Omental fat pad (tissue), 4 donors: ENCODE results near the gene UBR4. TPM values are rescaled to one million over a fixed set of nuclear protein-coding genes. Genes with fewer than 3 reads are reported as not detected.

ENCODE experiments used
- ATAC-seq: fragments of 150-250 bp; one replicate; pipeline ENCODE4 v1.9.1; 2016; ENCODE audit warnings: mild to moderate bottlenecking, moderate library complexity; ENCODE audit not compliant: low FRiP score
- DNase-seq: peaks from one replicate; pipeline ENCODE4 v3.0.0-alpha.2; 2019; ENCODE audit warnings: low spot score
- CTCF ChIP-seq, 3 donors: fragments of 450-650 bp; IDR thresholded peaks; one replicate each; pipeline ENCODE4 v1.5.1; 2016 to 2017; ENCODE audit warnings: antibody characterized with exemption in 3 of 3, mild to moderate bottlenecking in 3 of 3, moderate library complexity in 2 of 3
- total RNA-seq, 4 donors: library from RNA; depleted of rRNA; stranded (reverse); fragments of >200 nt; gene quantifications; one replicate each; pipeline ENCODE4 v1.1.0, GENCODE V29; 2016

UBR4 gene
- total RNA-seq, 4 donors from 2014 or later = 125 to 164 (median 133) TPM

- DNase-seq (no peak), ATAC-seq (no peak)
- no peak for TF ChIP-seq CTCF (IDR thresholded peaks at IDR 0.05)
Observed at GRCh38 chr1:19096036-19096833, 113.8 kb downstream of the UBR4 start.

DNA sequence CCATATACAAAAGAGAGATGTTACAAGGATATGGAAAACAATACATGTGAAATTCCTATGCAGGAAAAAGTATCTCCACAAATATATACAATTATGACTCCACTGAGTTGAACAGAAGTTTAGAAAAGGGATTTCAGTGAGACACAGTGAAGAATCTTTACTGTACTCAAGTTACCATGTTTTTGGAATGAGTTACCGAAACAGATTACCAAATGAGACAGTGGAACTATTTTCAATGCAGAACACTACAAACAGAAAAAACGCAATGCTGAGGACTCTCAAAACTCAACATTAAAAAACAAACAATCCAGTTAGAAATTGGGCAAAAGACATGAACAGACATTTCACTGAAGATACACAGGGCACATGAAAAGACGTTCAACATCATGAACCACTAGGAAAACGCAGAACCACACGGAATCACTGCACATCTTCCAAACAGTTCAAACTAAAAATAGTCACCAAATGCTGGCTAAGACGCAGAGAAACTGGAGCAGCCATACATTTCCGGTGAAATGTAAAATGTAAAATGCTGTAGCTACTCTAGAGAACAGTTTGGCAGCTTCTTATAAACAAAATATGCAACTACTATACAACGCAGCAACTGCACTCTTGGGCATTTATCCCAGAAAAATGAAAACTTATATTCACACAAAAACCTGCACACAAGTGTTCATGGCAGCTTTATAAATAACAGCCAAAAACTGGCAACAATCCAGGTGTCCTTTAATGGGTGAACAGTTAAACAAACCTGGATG is 118.7 kb downstream of the UBR4 start:
- DNase-seq = no peak
- no peak for ATAC-seq
- no peak for TF ChIP-seq CTCF (IDR thresholded peaks at IDR 0.05)

DNA sequence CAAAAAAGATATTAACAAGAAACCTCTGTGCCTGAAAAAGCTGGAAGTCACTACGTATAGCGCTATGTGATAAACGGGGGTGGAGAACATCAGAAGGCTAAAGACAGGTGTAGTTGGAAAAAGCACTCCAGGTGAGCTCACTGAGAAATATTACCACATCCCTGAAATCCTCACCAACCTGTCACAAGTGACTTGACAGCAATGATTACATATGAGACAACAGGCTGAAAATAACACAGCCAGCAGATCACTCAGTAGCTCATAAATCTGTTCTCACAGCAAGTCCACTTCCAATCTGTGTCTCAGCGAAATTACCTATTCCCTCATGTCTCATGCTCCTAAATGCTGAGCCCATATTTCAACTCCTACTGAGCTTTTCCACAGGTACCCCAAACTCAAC is 120.5 kb downstream of the UBR4 start:
- ATAC-seq (no peak), DNase-seq (no peak)
- TF ChIP-seq CTCF (IDR thresholded peaks at IDR 0.05) = no peak

- DNase-seq = no peak
- no peak for TF ChIP-seq CTCF (IDR thresholded peaks at IDR 0.05)
- ATAC-seq = no peak
Observed at GRCh38 chr1:19088717-19089442, 121.2 kb downstream of the UBR4 start.

- no peak for TF ChIP-seq CTCF (IDR thresholded peaks at IDR 0.05)
- DNase-seq (no peak), ATAC-seq (no peak)
Observed at GRCh38 chr1:19087737-19088594, 122.1 kb downstream of the UBR4 start.

GRCh38 chr1:19087017-19087736 is 122.9 kb downstream of the UBR4 start:
- ATAC-seq = no peak
- no peak for DNase-seq
- no peak for TF ChIP-seq CTCF (IDR thresholded peaks at IDR 0.05)
